Esophagus muscularis mucosa (tissue), 4 donors: ENCODE data around the gene POLR3A. TPM values are rescaled to one million over a fixed set of nuclear protein-coding genes. Genes with fewer than 3 reads are reported as not detected.

ENCODE experiments used
- DNase-seq: peaks from one replicate; pipeline ENCODE4 v3.0.0-alpha.2; 2017; ENCODE audit errors: extremely low spot score
- H3K27ac ChIP-seq, 4 donors: fragments of 200-600 bp; sonication (generic); replicated peaks in 1 of 4; 1 replicate in 3 of 4; 2 replicates in 1 of 4; pipeline ENCODE4 v1.5.1; 2016 to 2019; ENCODE audit warnings: mild to moderate bottlenecking in 1 of 4
- H3K27me3 ChIP-seq, 4 donors: fragments of 200-600 bp; sonication (generic); one replicate each; pipeline versions ENCODE4 v1.5.1 to v1.6.0; 2016 to 2019
- H3K36me3 ChIP-seq, 4 donors: fragments of 200-600 bp; sonication (generic); one replicate each; pipeline ENCODE4 v1.5.1; 2016 to 2019
- H3K4me1 ChIP-seq, 4 donors: fragments of 200-600 bp; sonication (generic); one replicate each; pipeline ENCODE4 v1.5.1; 2016 to 2019
- H3K4me3 ChIP-seq, 4 donors: fragments of 200-600 bp; sonication (generic); 1 replicate in 2 of 4; 2 replicates in 2 of 4; pipeline ENCODE4 v1.5.1; 2016 to 2019; ENCODE audit warnings: mild to moderate bottlenecking in 4 of 4, moderate library complexity in 1 of 4
- H3K9me3 ChIP-seq, 4 donors: fragments of 200-600 bp; sonication (generic); 1 replicate in 3 of 4; 2 replicates in 1 of 4; pipeline ENCODE4 v1.5.1; 2016 to 2019
- CTCF ChIP-seq, 3 experiments: fragments of 200-600 bp in 2 of 3; fragments of 450-650 bp in 1 of 3; sonication (generic) in 2 of 3; IDR thresholded peaks; one replicate each; pipeline ENCODE4 v1.5.1; 2017 to 2019; ENCODE audit warnings: antibody characterized with exemption in 3 of 3, mild to moderate bottlenecking in 2 of 3, moderate library complexity in 1 of 3
- EP300 ChIP-seq: sonication (generic); formaldehyde crosslinking; IDR thresholded peaks from one replicate; pipeline ENCODE4 v1.6.1; 2017; ENCODE audit warnings: antibody characterized with exemption
- POLR2A ChIP-seq: fragments of 450-650 bp; IDR thresholded peaks from one replicate; pipeline ENCODE4 v1.6.1; 2017; ENCODE audit warnings: antibody characterized with exemption, moderate library complexity, mild to moderate bottlenecking, low read depth
- POLR2AphosphoS5 ChIP-seq, 2 donors: sonication (generic); formaldehyde crosslinking; IDR thresholded peaks; one replicate each; pipeline ENCODE4 v1.6.1; 2017; ENCODE audit warnings: antibody characterized with exemption in 2 of 2
- WGBS: methylation state at CpG from one replicate; pipeline ENCODE4 v1.1.5; 2018; 5-methylcytosine and 5-hydroxymethylcytosine counted together
- intact Hi-C: fragments of 100-400 bp; cut with DNase I; formaldehyde crosslinking; loops from one replicate; pipeline ENCODE4 v1.15.1; 2023
- total RNA-seq, 4 donors: library from RNA; depleted of rRNA; stranded (reverse); fragments of >200 nt; gene quantifications; one replicate each; pipeline versions ENCODE4 v1.1.0 to v1.2.1, GENCODE V29; 2016

Gene POLR3A
- total RNA-seq, 4 donors from 2014 or later, result 9.3 to 12.8 (median 9.9) TPM

DNA sequence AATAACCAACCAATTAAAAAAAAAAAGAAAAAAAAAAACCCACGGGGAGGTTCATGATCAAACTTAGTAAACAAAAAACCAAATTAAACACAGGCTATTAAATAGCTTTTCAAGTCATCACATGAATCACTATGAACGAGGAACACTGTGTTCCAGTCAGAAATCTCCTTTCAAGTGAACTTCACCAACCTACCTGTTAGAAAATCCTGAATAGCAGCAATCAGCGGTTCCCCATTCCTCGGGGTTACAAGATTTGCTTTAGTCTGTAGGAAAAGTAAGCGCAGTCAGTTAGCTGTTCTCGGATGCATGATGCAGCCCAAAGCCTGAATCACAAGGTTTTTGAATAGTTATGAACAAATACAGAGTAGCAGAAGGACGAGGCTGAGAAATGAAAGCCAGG is 19.0 kb downstream of the POLR3A start:
- Histone ChIP-seq H3K4me3 (no peak overlapping the region), H3K27me3 (no peaks in the 10 kb centered on the region), H3K36me3 (peaks cover 68 to 100% (median 94%) of the 10 kb centered on the region in 4 donors), H3K9me3 (no peaks in the 10 kb centered on the region), H3K4me1 (no peaks in the 10 kb centered on the region), H3K27ac (no peak overlapping the region)
- intact Hi-C loops, result no loop called here
- DNase-seq, result no peak
- no peak for TF ChIP-seq POLR2A
- TF ChIP-seq CTCF (IDR thresholded peaks at IDR 0.05), result no peak
- TF ChIP-seq EP300, result no peak
- TF ChIP-seq POLR2AphosphoS5 (IDR thresholded peaks at IDR 0.05), result no peak
- 88% methylated on average over 7 of the region's 7 CpGs for WGBS

- WGBS, result 94% methylated on average over 6 of the region's 6 CpGs
- Histone ChIP-seq H3K4me1 (no peaks in the 10 kb centered on the region), H3K27me3 (no peaks in the 10 kb centered on the region), H3K36me3 (peaks cover 69 to 100% (median 94%) of the 10 kb centered on the region in 4 donors), H3K9me3 (no peaks in the 10 kb centered on the region), H3K27ac (no peak overlapping the region), H3K4me3 (no peak overlapping the region)
- no peak for TF ChIP-seq EP300
- no peak for TF ChIP-seq CTCF (IDR thresholded peaks at IDR 0.05)
- no peak for TF ChIP-seq POLR2AphosphoS5 (IDR thresholded peaks at IDR 0.05)
- TF ChIP-seq POLR2A, result no peak
- no peak for DNase-seq
- intact Hi-C loops, result no loop called here
These were observed 19.7 kb downstream of the POLR3A start for GRCh38 chr10:78009662-78010061.

DNA sequence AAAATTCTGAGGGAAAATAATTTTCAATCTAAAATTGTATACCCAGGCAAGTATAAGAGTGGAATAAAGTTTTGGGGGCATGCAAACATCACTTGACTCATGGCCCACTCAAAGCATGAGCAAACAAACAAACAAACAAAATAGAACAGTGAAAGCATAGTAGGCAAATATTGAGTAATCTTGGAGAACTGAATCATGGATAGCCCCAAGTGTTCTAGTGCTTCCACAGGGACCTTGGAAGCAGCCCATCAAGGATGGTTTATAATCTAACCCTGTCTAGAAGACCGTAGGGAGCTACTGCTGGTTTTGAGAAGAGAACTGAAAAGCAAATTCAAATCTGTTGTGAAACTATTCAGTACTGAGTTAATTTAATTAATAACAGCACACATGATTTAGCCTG is 22.1 kb downstream of the POLR3A start:
- TF ChIP-seq EP300 (no peak), POLR2A (no peak), CTCF (IDR thresholded peaks at IDR 0.05) (no peak), POLR2AphosphoS5 (IDR thresholded peaks at IDR 0.05) (no peak)
- no peak overlapping the region for H3K27ac ChIP-seq
- H3K9me3 ChIP-seq, result no peaks in the 10 kb centered on the region
- WGBS, result 74% methylated on average over 1 of the region's 1 CpG
- peaks cover 66 to 100% (median 96%) of the 10 kb centered on the region in 4 donors for H3K36me3 ChIP-seq
- H3K27me3 ChIP-seq, result no peaks in the 10 kb centered on the region
- intact Hi-C loops, result no loop called here
- no peak for DNase-seq
- H3K4me1 ChIP-seq, result no peaks in the 10 kb centered on the region
- H3K4me3 ChIP-seq, result no peak overlapping the region

DNA sequence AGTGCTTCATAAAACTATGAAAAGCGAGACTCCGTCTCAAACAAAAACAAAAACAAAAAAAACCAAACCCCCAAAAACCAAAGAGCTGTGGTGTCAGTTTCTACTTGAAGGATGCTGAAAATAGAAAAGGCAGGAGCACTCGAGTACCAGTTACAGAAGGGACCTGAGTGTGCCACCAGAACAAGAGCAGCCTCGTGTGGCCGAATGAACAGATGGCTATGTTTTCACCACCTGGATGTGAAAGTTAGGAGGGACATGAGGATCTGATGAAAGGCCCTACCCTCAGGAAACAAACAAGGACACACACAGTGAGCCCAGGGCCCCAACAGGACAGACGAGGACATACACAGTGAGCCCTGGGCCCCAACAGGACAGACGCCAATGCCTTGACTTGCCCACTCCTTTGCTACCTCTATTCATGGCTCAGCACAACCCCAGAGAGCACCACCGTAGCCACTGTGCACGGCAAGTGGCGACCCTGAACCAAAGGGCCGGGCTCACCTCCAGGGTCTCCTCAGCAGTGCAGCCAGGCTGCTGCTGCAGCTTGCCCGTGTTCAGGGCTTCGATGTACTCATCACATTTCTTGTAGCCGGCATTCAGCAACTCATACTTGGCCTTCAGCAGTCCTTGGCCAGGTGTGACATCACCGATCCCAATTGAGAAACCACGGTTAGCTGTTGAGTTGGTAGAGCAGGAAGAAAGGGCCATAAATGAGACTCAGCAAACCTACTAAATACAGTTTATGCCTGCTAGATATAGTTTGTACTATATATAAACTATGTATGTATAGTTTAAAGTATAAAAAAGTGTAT is 24.9 kb downstream of the POLR3A start:
- intact Hi-C loops, result no loop called here
- TF ChIP-seq EP300 (no peak), POLR2AphosphoS5 (IDR thresholded peaks at IDR 0.05) (no peak), CTCF (IDR thresholded peaks at IDR 0.05) (no peak), POLR2A (no peak)
- 87% methylated on average over 15 of the region's 16 CpGs for WGBS
- no peak overlapping the region for H3K27ac ChIP-seq
- no peaks in the 10 kb centered on the region for H3K4me1 ChIP-seq
- peaks cover 66 to 100% (median 96%) of the 10 kb centered on the region in 4 donors for H3K36me3 ChIP-seq
- no peak for DNase-seq
- H3K9me3 ChIP-seq, result no peaks in the 10 kb centered on the region
- H3K4me3 ChIP-seq, result no peak overlapping the region
- H3K27me3 ChIP-seq, result no peaks in the 10 kb centered on the region
